ENCODE measurements around the gene TAB2. TPM values are rescaled to one million over a fixed set of nuclear protein-coding genes. Genes with fewer than 3 reads are reported as not detected.

TAB2 gene
- total and polyA plus RNA-seq, 2 experiments from 2014 or later: 14.2 to 51.9 TPM

DNA sequence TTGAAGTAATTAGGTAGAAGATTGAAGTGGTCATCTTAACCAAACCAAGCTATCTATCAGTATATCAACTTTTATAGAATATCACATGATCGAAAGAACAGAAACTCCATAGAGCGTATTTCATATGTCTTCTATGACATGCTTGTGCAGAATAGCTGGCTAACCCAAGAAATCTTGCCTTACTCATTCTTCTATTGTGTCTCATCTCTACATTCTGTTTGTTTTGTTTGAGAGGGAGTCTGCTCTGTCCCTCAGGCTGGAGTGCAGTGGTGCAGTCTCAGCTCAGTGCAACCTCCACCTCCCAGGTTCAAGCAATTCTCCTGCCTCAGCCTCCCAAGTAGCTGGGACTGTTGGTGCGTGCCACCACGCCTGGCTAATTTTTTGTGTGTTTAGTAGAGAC lies 10.6 kb downstream of the TAB2 start:
- TF ChIP-seq, protein P1, sequence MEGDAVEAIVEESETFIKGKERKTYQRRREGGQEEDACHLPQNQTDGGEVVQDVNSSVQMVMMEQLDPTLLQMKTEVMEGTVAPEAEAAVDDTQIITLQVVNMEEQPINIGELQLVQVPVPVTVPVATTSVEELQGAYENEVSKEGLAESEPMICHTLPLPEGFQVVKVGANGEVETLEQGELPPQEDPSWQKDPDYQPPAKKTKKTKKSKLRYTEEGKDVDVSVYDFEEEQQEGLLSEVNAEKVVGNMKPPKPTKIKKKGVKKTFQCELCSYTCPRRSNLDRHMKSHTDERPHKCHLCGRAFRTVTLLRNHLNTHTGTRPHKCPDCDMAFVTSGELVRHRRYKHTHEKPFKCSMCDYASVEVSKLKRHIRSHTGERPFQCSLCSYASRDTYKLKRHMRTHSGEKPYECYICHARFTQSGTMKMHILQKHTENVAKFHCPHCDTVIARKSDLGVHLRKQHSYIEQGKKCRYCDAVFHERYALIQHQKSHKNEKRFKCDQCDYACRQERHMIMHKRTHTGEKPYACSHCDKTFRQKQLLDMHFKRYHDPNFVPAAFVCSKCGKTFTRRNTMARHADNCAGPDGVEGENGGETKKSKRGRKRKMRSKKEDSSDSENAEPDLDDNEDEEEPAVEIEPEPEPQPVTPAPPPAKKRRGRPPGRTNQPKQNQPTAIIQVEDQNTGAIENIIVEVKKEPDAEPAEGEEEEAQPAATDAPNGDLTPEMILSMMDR (IDR thresholded peaks at IDR 0.05; ENCODE audit: poor library complexity): no peak
- TF ChIP-seq EZH2phosphoT487 (IDR thresholded peaks at IDR 0.05; ENCODE audit: low read depth, severe bottlenecking, unreplicated experiment) (no peak), EZH2 (IDR thresholded peaks at IDR 0.05; ENCODE audit: borderline replicate concordance) (no peak)
- DNase-seq (ENCODE audit: low spot score): no peak
- Histone ChIP-seq H3K4me2 (no peak overlapping the region), H3K36me3 (replicated peaks; ENCODE audit: insufficient read depth, low read depth) (no peaks in the 10 kb centered on the region), H3K4me3 (no peak overlapping the region), H3K9me2 (replicated peaks; ENCODE audit: insufficient read depth) (no peaks in the 10 kb centered on the region), H3K9me3 (ENCODE audit: low read depth) (no peaks in the 10 kb centered on the region), H4K20me1 (ENCODE audit: insufficient read depth, poor library complexity, severe bottlenecking) (peaks cover 98% of the 10 kb centered on the region), H3K27me3 (no peaks in the 10 kb centered on the region), H3K4me1 (ENCODE audit: insufficient read depth) (peaks cover 34% of the 10 kb centered on the region), H3K79me2 (peaks cover 100% of the 10 kb centered on the region), H3K27ac (no peak overlapping the region), H2AFZ (no peak overlapping the region)
- WGBS (ENCODE audit: low lambda C conversion rate, missing lambda C conversion rate): 96% methylated on average over 4 of the region's 4 CpGs

DNA sequence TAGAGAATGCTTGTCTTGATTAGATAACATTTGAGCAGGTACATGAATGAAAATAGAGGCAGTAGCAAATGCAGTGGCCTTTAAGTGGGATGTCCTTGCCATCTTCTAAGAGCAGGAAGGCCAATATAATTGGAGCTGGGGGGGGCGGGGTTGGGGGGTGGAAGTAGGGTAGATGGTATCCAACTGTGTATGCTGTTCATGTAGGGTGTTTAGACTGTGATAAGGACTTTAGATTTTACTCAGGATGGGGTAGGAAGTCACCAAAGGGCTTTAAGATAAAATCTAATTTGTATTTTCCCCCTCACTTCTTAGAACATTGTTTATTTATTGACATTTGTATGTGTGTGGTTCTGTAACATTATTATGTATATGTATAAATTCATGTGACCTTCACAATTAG lies 12.0 kb downstream of the TAB2 start:
- H3K4me2 ChIP-seq: no peak overlapping the region
- no peaks in the 10 kb centered on the region for H3K27me3 ChIP-seq
- no peak overlapping the region for H3K4me3 ChIP-seq
- TF ChIP-seq, protein P1 (IDR thresholded peaks at IDR 0.05; ENCODE audit: poor library complexity): no peak
- TF ChIP-seq EZH2 (IDR thresholded peaks at IDR 0.05; ENCODE audit: borderline replicate concordance) (no peak), EZH2phosphoT487 (IDR thresholded peaks at IDR 0.05; ENCODE audit: low read depth, severe bottlenecking, unreplicated experiment) (no peak)
- H3K9me3 ChIP-seq (ENCODE audit: low read depth): no peaks in the 10 kb centered on the region
- H3K79me2 ChIP-seq: peaks cover 100% of the 10 kb centered on the region
- H3K27ac ChIP-seq: no peak overlapping the region
- DNase-seq (ENCODE audit: low spot score): no peak
- H3K36me3 ChIP-seq (replicated peaks; ENCODE audit: insufficient read depth, low read depth): no peaks in the 10 kb centered on the region
- 33% methylated on average over 1 of the region's 1 CpG for WGBS (ENCODE audit: low lambda C conversion rate, missing lambda C conversion rate)
- peaks cover 98% of the 10 kb centered on the region for H4K20me1 ChIP-seq (ENCODE audit: insufficient read depth, poor library complexity, severe bottlenecking)
- H2AFZ ChIP-seq: no peak overlapping the region
- peaks cover 34% of the 10 kb centered on the region for H3K4me1 ChIP-seq (ENCODE audit: insufficient read depth)
- no peaks in the 10 kb centered on the region for H3K9me2 ChIP-seq (replicated peaks; ENCODE audit: insufficient read depth)

DNA sequence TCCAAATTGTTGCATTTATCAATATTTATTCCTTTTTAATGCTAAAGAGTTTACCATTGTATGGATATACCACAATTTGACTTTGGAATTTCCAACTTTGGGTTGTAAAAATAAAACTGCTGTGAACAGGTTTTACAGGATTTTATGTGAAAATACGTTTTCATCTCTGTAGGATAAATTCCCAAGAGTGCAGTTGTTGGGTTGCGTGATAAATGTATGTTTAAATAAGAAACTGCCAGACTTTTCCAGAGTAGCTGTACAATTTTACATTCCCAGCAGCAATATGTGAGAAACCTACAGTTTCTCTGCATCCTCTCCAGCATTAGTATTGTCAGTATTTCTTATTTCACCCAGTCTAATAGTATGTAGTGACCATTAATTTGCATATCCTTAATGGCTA lies 12.6 kb downstream of the TAB2 start:
- H3K4me3 ChIP-seq: no peak overlapping the region
- H3K36me3 ChIP-seq (replicated peaks; ENCODE audit: insufficient read depth, low read depth): no peaks in the 10 kb centered on the region
- H3K27ac ChIP-seq: no peak overlapping the region
- H3K4me2 ChIP-seq: no peak overlapping the region
- no peak overlapping the region for H2AFZ ChIP-seq
- peaks cover 98% of the 10 kb centered on the region for H4K20me1 ChIP-seq (ENCODE audit: insufficient read depth, poor library complexity, severe bottlenecking)
- H3K27me3 ChIP-seq: no peaks in the 10 kb centered on the region
- H3K4me1 ChIP-seq (ENCODE audit: insufficient read depth): peaks cover 34% of the 10 kb centered on the region
- no peak for DNase-seq (ENCODE audit: low spot score)
- 58% methylated on average over 2 of the region's 2 CpGs for WGBS (ENCODE audit: low lambda C conversion rate, missing lambda C conversion rate)
- H3K9me3 ChIP-seq (ENCODE audit: low read depth): no peaks in the 10 kb centered on the region
- H3K9me2 ChIP-seq (replicated peaks; ENCODE audit: insufficient read depth): no peaks in the 10 kb centered on the region
- H3K79me2 ChIP-seq: peaks cover 100% of the 10 kb centered on the region
- no peak for TF ChIP-seq EZH2phosphoT487 (IDR thresholded peaks at IDR 0.05; ENCODE audit: low read depth, severe bottlenecking, unreplicated experiment)
- no peak for TF ChIP-seq EZH2 (IDR thresholded peaks at IDR 0.05; ENCODE audit: borderline replicate concordance)
- TF ChIP-seq, protein P1 (IDR thresholded peaks at IDR 0.05; ENCODE audit: poor library complexity): no peak
